A673 (cell line): Measurements from ENCODE around the gene CABYR.

Source experiments
- EZH2 ChIP-seq: fragments of 200-600 bp; sonication (generic); IDR thresholded peaks from 2 replicates; pipeline ENCODE4 v1.6.1; 2017; ENCODE audit warnings: borderline replicate concordance, low read depth, mild to moderate bottlenecking, mixed read lengths, antibody characterized with exemption, low read length; ENCODE audit not compliant: poor library complexity, severe bottlenecking
- TF ChIP-seq, protein P1 (sequence below): fragments of 300-800, 200-600 bp; sonication (generic); conservative IDR thresholded peaks from 2 replicates; pipeline ENCODE4 v1.5.1; 2017; ENCODE audit warnings: low read depth, mild to moderate bottlenecking, antibody characterized with exemption, low read length, moderate library complexity, mixed read lengths

DNA sequence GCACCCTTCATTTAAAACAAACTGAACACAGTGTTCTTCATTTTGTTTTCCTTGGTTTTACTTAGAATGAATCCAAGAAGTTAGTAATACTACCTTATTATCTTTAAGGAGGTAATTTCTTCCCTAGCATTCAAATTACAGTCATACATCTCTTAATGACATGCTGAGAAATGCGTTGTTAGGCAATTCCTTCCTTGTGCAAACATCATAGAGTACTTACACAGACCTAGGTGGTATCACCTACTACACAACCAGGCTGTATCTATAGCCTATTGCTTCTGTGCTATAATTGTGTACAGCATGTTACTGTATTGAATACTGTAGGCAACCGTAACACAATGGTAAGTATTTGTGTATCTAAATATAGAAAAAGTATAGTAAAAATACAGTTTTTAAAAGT, 8.4 kb upstream of the CABYR start:
- TF ChIP-seq, protein P1, sequence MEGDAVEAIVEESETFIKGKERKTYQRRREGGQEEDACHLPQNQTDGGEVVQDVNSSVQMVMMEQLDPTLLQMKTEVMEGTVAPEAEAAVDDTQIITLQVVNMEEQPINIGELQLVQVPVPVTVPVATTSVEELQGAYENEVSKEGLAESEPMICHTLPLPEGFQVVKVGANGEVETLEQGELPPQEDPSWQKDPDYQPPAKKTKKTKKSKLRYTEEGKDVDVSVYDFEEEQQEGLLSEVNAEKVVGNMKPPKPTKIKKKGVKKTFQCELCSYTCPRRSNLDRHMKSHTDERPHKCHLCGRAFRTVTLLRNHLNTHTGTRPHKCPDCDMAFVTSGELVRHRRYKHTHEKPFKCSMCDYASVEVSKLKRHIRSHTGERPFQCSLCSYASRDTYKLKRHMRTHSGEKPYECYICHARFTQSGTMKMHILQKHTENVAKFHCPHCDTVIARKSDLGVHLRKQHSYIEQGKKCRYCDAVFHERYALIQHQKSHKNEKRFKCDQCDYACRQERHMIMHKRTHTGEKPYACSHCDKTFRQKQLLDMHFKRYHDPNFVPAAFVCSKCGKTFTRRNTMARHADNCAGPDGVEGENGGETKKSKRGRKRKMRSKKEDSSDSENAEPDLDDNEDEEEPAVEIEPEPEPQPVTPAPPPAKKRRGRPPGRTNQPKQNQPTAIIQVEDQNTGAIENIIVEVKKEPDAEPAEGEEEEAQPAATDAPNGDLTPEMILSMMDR: no peak
- no peak for TF ChIP-seq EZH2
